ENCODE measurements around the gene PNPO.

- TF ChIP-seq SRF (IDR thresholded peaks at IDR 0.05; ENCODE audit: low read depth, low read length) (no peak), MAFK (IDR thresholded peaks at IDR 0.05; ENCODE audit: low read depth, low read length) (no peak), RXRA (IDR thresholded peaks at IDR 0.05; ENCODE audit: insufficient read depth, low read depth, low read length) (no peak), CEBPB (IDR thresholded peaks at IDR 0.05; ENCODE audit: low read depth, low read length) (no peak), TBP (IDR thresholded peaks at IDR 0.05; ENCODE audit: low read depth, low read length) (no peak), EP300 (IDR thresholded peaks at IDR 0.05; ENCODE audit: borderline replicate concordance in 1 of 2, low read depth in 2 of 2, low read length in 2 of 2) (no peak), SIX5 (IDR thresholded peaks at IDR 0.05; ENCODE audit: low read depth, low read length) (no peak), CTCF (IDR thresholded peaks at IDR 0.05; ENCODE audit: control extremely low read depth in 1 of 3, insufficient read depth in 1 of 3, low read depth in 1 of 3, low read length in 3 of 3) (no peak), JUN (IDR thresholded peaks at IDR 0.05; ENCODE audit: low read depth, low read length) (no peak), EZH2 (IDR thresholded peaks at IDR 0.05; ENCODE audit: low read depth, low read length, severe bottlenecking) (no peak), POLR2A (IDR thresholded peaks at IDR 0.05; ENCODE audit: control extremely low read depth in 1 of 2, low read depth in 2 of 2, low read length in 2 of 2) (no peak)
Observed at GRCh38 chr17:47983492-47984223, 42.3 kb downstream of the PNPO start.

All from H1 (cell line).